ENCODE measurements around the gene SLC39A9. TPM values are rescaled to one million over a fixed set of nuclear protein-coding genes. Genes with fewer than 3 reads are reported as not detected.

The SLC39A9 gene
- total and polyA plus RNA-seq, 2 experiments from 2014 or later: 17.7 to 48.1 TPM

- no peak for DNase-seq (ENCODE audit: low spot score)
- no peaks in the 10 kb centered on the region for H3K36me3 ChIP-seq (ENCODE audit: insufficient read depth)
- H4K20me1 ChIP-seq (replicated peaks; ENCODE audit: insufficient read depth): no peaks in the 10 kb centered on the region
- peaks cover 3% of the 10 kb centered on the region; the same call in 1 of the 2 replicates for H3K4me1 ChIP-seq (ENCODE audit: insufficient read depth)
- no peaks in the 10 kb centered on the region; the same call in 2 of the 3 replicates for H3K9me3 Mint-ChIP-seq
- H3K9me2 ChIP-seq (ENCODE audit: insufficient read depth): no peaks in the 10 kb centered on the region
- H3K4me3 Mint-ChIP-seq: no peak overlapping the region
- no peaks in the 10 kb centered on the region for H3K79me2 ChIP-seq (replicated peaks; ENCODE audit: insufficient read depth)
- H3K27me3 ChIP-seq (ENCODE audit: insufficient read depth): no peaks in the 10 kb centered on the region
- peaks cover 27% of the 10 kb centered on the region for H3K4me1 Mint-ChIP-seq
- no peak overlapping the region for H2AFZ ChIP-seq
- no peak overlapping the region for H3K27ac ChIP-seq (ENCODE audit: low read depth)
- TF ChIP-seq, protein P1, sequence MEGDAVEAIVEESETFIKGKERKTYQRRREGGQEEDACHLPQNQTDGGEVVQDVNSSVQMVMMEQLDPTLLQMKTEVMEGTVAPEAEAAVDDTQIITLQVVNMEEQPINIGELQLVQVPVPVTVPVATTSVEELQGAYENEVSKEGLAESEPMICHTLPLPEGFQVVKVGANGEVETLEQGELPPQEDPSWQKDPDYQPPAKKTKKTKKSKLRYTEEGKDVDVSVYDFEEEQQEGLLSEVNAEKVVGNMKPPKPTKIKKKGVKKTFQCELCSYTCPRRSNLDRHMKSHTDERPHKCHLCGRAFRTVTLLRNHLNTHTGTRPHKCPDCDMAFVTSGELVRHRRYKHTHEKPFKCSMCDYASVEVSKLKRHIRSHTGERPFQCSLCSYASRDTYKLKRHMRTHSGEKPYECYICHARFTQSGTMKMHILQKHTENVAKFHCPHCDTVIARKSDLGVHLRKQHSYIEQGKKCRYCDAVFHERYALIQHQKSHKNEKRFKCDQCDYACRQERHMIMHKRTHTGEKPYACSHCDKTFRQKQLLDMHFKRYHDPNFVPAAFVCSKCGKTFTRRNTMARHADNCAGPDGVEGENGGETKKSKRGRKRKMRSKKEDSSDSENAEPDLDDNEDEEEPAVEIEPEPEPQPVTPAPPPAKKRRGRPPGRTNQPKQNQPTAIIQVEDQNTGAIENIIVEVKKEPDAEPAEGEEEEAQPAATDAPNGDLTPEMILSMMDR (conservative IDR thresholded peaks at IDR 0.05; ENCODE audit: low read depth in 2 of 2): 0 out of 4 replicates have a peak, but pooled peaks of 1 of the 2 experiments have one; percentile 2
- TF ChIP-seq, protein P2, sequence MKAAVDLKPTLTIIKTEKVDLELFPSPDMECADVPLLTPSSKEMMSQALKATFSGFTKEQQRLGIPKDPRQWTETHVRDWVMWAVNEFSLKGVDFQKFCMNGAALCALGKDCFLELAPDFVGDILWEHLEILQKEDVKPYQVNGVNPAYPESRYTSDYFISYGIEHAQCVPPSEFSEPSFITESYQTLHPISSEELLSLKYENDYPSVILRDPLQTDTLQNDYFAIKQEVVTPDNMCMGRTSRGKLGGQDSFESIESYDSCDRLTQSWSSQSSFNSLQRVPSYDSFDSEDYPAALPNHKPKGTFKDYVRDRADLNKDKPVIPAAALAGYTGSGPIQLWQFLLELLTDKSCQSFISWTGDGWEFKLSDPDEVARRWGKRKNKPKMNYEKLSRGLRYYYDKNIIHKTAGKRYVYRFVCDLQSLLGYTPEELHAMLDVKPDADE (IDR thresholded peaks at IDR 0.05): no peak
- peaks cover 11% of the 10 kb centered on the region for H3K27me3 Mint-ChIP-seq (ENCODE audit: insufficient read depth, low read depth, poor library complexity)
- no peaks in the 10 kb centered on the region for H3F3A ChIP-seq (replicated peaks; ENCODE audit: low read depth)
- H3K4me3 ChIP-seq: no peak overlapping the region
- H3K4me2 ChIP-seq: no peak overlapping the region
- H3K27ac Mint-ChIP-seq: no peak overlapping the region
- no peaks in the 10 kb centered on the region for H3K36me3 Mint-ChIP-seq (ENCODE audit: low read depth)
- no peak for ATAC-seq
Observed at GRCh38 chr14:69350892-69351291, 47.6 kb upstream of the SLC39A9 start.

DNA sequence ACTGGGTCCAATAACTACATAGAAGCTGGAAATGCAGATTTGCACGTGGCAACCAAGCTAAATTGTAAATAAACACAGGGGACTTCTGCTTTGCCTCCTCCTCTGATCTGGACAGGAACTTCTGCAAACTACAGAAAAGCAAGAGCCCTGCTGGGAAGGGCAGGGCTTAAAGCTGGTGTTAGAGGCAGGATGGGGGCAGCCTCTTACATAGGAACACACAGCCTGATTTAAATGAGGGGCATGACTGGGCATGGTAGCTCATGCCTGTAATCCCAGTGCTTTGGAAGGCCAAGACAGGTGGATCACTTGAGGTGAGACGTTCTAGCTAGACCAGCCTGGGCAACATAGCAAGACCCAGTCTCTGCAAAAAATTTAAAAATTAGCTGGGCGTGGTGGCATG lies 47.1 kb upstream of the SLC39A9 start:
- H3K4me3 Mint-ChIP-seq: no peak overlapping the region
- DNase-seq (ENCODE audit: low spot score): no peak
- no peak for ATAC-seq
- TF ChIP-seq EZH2phosphoT487 (IDR thresholded peaks at IDR 0.05; ENCODE audit: unreplicated experiment): no peak
- no peak for TF ChIP-seq EZH2 (IDR thresholded peaks at IDR 0.05; ENCODE audit: low read depth, unreplicated experiment)
- TF ChIP-seq CREB1 (CRISPR knock-in tag; IDR thresholded peaks at IDR 0.05; ENCODE audit: low read depth): no peak
- TF ChIP-seq, protein P1 (conservative IDR thresholded peaks at IDR 0.05; ENCODE audit: low read depth in 2 of 2): no peak
- TF ChIP-seq, protein P3, sequence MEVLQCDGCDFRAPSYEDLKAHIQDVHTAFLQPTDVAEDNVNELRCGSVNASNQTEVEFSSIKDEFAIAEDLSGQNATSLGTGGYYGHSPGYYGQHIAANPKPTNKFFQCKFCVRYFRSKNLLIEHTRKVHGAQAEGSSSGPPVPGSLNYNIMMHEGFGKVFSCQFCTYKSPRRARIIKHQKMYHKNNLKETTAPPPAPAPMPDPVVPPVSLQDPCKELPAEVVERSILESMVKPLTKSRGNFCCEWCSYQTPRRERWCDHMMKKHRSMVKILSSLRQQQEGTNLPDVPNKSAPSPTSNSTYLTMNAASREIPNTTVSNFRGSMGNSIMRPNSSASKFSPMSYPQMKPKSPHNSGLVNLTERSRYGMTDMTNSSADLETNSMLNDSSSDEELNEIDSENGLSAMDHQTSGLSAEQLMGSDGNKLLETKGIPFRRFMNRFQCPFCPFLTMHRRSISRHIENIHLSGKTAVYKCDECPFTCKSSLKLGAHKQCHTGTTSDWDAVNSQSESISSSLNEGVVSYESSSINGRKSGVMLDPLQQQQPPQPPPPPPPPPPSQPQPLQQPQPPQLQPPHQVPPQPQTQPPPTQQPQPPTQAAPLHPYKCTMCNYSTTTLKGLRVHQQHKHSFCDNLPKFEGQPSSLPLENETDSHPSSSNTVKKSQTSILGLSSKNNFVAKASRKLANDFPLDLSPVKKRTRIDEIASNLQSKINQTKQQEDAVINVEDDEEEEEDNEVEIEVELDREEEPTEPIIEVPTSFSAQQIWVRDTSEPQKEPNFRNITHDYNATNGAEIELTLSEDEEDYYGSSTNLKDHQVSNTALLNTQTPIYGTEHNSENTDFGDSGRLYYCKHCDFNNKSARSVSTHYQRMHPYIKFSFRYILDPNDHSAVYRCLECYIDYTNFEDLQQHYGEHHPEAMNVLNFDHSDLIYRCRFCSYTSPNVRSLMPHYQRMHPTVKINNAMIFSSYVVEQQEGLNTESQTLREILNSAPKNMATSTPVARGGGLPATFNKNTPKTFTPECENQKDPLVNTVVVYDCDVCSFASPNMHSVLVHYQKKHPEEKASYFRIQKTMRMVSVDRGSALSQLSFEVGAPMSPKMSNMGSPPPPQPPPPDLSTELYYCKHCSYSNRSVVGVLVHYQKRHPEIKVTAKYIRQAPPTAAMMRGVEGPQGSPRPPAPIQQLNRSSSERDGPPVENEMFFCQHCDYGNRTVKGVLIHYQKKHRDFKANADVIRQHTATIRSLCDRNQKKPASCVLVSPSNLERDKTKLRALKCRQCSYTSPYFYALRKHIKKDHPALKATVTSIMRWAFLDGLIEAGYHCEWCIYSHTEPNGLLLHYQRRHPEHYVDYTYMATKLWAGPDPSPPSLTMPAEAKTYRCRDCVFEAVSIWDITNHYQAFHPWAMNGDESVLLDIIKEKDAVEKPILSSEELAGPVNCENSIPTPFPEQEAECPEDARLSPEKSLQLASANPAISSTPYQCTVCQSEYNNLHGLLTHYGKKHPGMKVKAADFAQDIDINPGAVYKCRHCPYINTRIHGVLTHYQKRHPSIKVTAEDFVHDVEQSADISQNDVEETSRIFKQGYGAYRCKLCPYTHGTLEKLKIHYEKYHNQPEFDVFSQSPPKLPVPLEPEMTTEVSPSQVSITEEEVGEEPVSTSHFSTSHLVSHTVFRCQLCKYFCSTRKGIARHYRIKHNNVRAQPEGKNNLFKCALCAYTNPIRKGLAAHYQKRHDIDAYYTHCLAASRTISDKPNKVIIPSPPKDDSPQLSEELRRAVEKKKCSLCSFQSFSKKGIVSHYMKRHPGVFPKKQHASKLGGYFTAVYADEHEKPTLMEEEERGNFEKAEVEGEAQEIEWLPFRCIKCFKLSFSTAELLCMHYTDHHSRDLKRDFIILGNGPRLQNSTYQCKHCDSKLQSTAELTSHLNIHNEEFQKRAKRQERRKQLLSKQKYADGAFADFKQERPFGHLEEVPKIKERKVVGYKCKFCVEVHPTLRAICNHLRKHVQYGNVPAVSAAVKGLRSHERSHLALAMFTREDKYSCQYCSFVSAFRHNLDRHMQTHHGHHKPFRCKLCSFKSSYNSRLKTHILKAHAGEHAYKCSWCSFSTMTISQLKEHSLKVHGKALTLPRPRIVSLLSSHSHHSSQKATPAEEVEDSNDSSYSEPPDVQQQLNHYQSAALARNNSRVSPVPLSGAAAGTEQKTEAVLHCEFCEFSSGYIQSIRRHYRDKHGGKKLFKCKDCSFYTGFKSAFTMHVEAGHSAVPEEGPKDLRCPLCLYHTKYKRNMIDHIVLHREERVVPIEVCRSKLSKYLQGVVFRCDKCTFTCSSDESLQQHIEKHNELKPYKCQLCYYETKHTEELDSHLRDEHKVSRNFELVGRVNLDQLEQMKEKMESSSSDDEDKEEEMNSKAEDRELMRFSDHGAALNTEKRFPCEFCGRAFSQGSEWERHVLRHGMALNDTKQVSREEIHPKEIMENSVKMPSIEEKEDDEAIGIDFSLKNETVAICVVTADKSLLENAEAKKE (CRISPR knock-in tag; IDR thresholded peaks at IDR 0.05): no peak
- no peak for TF ChIP-seq STAT1 (IDR thresholded peaks at IDR 0.05; ENCODE audit: unreplicated experiment)
- TF ChIP-seq, protein P2 (IDR thresholded peaks at IDR 0.05): no peak
- TF ChIP-seq POLR2AphosphoS5 (IDR thresholded peaks at IDR 0.05; ENCODE audit: low read depth): no peak

More for the DNA sequence above, 47.1 kb upstream of the SLC39A9 start:
- peaks cover 26% of the 10 kb centered on the region for H3K4me1 Mint-ChIP-seq
- Histone ChIP-seq H4K20me1 (replicated peaks; ENCODE audit: insufficient read depth) (no peaks in the 10 kb centered on the region), H2AFZ (no peak overlapping the region), H3K4me2 (no peak overlapping the region), H3K4me3 (no peak overlapping the region), H3K36me3 (ENCODE audit: insufficient read depth) (no peaks in the 10 kb centered on the region), H3K4me1 (ENCODE audit: insufficient read depth) (peaks cover 3% of the 10 kb centered on the region; the same call in 1 of the 2 replicates), H3K27me3 (ENCODE audit: insufficient read depth) (no peaks in the 10 kb centered on the region), H3K27ac (ENCODE audit: low read depth) (no peak overlapping the region), H3K9me2 (ENCODE audit: insufficient read depth) (no peaks in the 10 kb centered on the region), H3F3A (replicated peaks; ENCODE audit: low read depth) (no peaks in the 10 kb centered on the region), H3K79me2 (replicated peaks; ENCODE audit: insufficient read depth) (no peaks in the 10 kb centered on the region)
- H3K9me3 Mint-ChIP-seq: no peaks in the 10 kb centered on the region; the same call in 2 of the 3 replicates
- H3K27ac Mint-ChIP-seq: no peak overlapping the region
- no peaks in the 10 kb centered on the region for H3K36me3 Mint-ChIP-seq (ENCODE audit: low read depth)
- H3K27me3 Mint-ChIP-seq (ENCODE audit: insufficient read depth, low read depth, poor library complexity): peaks cover 11% of the 10 kb centered on the region

Measured in GM23338 (cell line).